ENCODE data around the gene CLDN19. TPM values are rescaled to one million over a fixed set of nuclear protein-coding genes. Genes with fewer than 3 reads are reported as not detected.

Gene CLDN19
- total and polyA plus RNA-seq, 12 donors: 0.20 to 0.91 TPM; not detected in 10

- H3K4me3 ChIP-seq: no peak overlapping the region
- no peak for DNase-seq
- no peaks in the 10 kb centered on the region for H3K9me3 ChIP-seq (replicated peaks in 1 of 3)
- H3K4me1 ChIP-seq (replicated peaks in 1 of 2): peaks cover 0 to 49% of the 10 kb centered on the region in 2 donors
- no peak overlapping the region for H3K27ac ChIP-seq
- peaks cover 0 to 14% of the 10 kb centered on the region in 2 donors for H3K36me3 ChIP-seq (replicated peaks in 1 of 2)
- WGBS, 4 donors: 46 to 73% (median 60%) methylated on average over 5 of the region's 5 CpGs
- TF ChIP-seq POLR2A (IDR thresholded peaks at IDR 0.05) (no peak), CTCF (IDR thresholded peaks at IDR 0.05) (no peak)
- intact Hi-C loops (cut with DNase I): no loop called here
- no peaks in the 10 kb centered on the region for H3K27me3 ChIP-seq
These were observed 47.6 kb downstream of the CLDN19 start for GRCh38 chr1:42692461-42692860.

- no peaks in the 10 kb centered on the region for H3K9me3 ChIP-seq (replicated peaks in 1 of 3)
- peaks cover 0 to under 1% of the 10 kb centered on the region in 2 donors for H3K36me3 ChIP-seq (replicated peaks in 1 of 2)
- 64 to 76% (median 74%) methylated on average over 4 of the region's 4 CpGs for WGBS, 4 donors
- no peak overlapping the region for H3K4me3 ChIP-seq
- TF ChIP-seq POLR2A (IDR thresholded peaks at IDR 0.05): no peak
- TF ChIP-seq CTCF (IDR thresholded peaks at IDR 0.05): no peak
- no peaks in the 10 kb centered on the region for H3K27me3 ChIP-seq
- H3K27ac ChIP-seq: no peak overlapping the region
- intact Hi-C loops (cut with DNase I): no loop called here
- peaks cover 5 to 62% of the 10 kb centered on the region in 2 donors for H3K4me1 ChIP-seq (replicated peaks in 1 of 2)
- no peak for DNase-seq
These were observed 48.9 kb downstream of the CLDN19 start for GRCh38 chr1:42691157-42691498.

- H3K4me1 ChIP-seq (replicated peaks in 1 of 2): peaks cover 5 to 67% of the 10 kb centered on the region in 2 donors
- WGBS, 4 donors: 84 to 100% (median 93%) methylated on average over 1 of the region's 1 CpG
These were observed 49.4 kb downstream of the CLDN19 start for GRCh38 chr1:42690477-42691156.

GRCh38 chr1:42689912-42690311 is 50.1 kb downstream of the CLDN19 start:
- 94 to 96% (median 94%) methylated on average over 3 of the region's 3 CpGs for WGBS, 4 donors
- intact Hi-C loops (cut with DNase I): no loop called here
- Histone ChIP-seq H3K4me1 (replicated peaks in 1 of 2) (peaks cover 5 to 74% of the 10 kb centered on the region in 2 donors), H3K36me3 (replicated peaks in 1 of 2) (no peaks in the 10 kb centered on the region), H3K4me3 (no peak overlapping the region), H3K27me3 (no peaks in the 10 kb centered on the region), H3K27ac (no peak overlapping the region), H3K9me3 (replicated peaks in 1 of 3) (no peaks in the 10 kb centered on the region)
- TF ChIP-seq CTCF (IDR thresholded peaks at IDR 0.05): no peak
- no peak for TF ChIP-seq POLR2A (IDR thresholded peaks at IDR 0.05)
- no peak for DNase-seq

More at GRCh38 chr1:42690477-42691156, 49.4 kb downstream of the CLDN19 start:
- Histone ChIP-seq H3K9me3 (replicated peaks in 1 of 3) (no peaks in the 10 kb centered on the region), H3K27ac (no peak overlapping the region), H3K27me3 (no peaks in the 10 kb centered on the region), H3K36me3 (replicated peaks in 1 of 2) (no peaks in the 10 kb centered on the region), H3K4me3 (no peak overlapping the region)
- TF ChIP-seq POLR2A (IDR thresholded peaks at IDR 0.05) (no peak), CTCF (IDR thresholded peaks at IDR 0.05) (no peak)
- intact Hi-C loops (cut with DNase I): no loop called here
- no peak for DNase-seq
